Measurements from ENCODE around the gene NPPC.
A peak's percentile ranks its signal among the peaks of the same experiment; 100 is the strongest.

The NPPC gene, protein sequence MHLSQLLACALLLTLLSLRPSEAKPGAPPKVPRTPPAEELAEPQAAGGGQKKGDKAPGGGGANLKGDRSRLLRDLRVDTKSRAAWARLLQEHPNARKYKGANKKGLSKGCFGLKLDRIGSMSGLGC

DNA sequence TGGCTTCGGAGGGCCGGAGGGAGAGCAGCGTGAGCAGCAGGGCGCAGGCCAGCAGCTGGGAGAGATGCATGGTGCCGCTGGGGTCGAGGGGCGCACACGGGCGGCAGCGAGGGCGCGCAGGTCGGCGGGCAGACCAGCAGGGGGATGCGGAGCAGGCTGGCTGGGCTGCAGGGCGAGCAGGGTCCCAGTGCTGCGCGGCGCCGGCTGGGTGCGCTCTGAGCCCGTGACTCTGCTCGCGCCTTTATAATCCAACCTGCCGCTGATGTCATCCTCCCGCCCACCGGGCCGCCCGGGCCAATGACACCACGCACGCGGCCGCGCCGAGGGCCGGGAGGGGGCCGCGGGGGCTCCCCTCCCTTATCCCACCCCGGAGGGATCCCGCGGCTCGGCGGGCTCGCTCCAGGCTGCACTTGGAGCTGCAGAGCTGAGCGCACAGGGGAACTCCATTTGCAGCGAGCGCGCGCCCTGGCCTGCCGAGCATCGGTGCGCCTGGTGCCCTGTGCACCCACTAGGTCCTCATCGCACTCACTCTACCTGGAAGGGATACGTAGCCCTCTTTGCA, at the start of gene NPPC:
NPPC (minus strand) TSS at position 217 of the 562 bp plus-strand sequence; CDS start at position 70, 147 bp downstream.
- TF ChIP-seq, protein P1, sequence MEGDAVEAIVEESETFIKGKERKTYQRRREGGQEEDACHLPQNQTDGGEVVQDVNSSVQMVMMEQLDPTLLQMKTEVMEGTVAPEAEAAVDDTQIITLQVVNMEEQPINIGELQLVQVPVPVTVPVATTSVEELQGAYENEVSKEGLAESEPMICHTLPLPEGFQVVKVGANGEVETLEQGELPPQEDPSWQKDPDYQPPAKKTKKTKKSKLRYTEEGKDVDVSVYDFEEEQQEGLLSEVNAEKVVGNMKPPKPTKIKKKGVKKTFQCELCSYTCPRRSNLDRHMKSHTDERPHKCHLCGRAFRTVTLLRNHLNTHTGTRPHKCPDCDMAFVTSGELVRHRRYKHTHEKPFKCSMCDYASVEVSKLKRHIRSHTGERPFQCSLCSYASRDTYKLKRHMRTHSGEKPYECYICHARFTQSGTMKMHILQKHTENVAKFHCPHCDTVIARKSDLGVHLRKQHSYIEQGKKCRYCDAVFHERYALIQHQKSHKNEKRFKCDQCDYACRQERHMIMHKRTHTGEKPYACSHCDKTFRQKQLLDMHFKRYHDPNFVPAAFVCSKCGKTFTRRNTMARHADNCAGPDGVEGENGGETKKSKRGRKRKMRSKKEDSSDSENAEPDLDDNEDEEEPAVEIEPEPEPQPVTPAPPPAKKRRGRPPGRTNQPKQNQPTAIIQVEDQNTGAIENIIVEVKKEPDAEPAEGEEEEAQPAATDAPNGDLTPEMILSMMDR (IDR thresholded peaks at IDR 0.05; ENCODE audit: low read depth, low read length, missing control alignments) = peak; percentile 31
- Histone ChIP-seq H3K27me3 (replicated peaks) (peaks cover 69% of the 10 kb centered on the region), H3K4me3 (ENCODE audit: low read depth, low read length) (peak within 1 kb of the TSS; percentile 43), H3K36me3 (replicated peaks) (no peaks in the 10 kb centered on the region), H3K27ac (no peak within 1 kb of the TSS)
- in situ Hi-C loops (cut with HindIII; ENCODE audit: low pct_ligation_motif_present, low sequenced_read_pairs) = no loop called here
- peak; percentile 22 for DNase-seq

DNA sequence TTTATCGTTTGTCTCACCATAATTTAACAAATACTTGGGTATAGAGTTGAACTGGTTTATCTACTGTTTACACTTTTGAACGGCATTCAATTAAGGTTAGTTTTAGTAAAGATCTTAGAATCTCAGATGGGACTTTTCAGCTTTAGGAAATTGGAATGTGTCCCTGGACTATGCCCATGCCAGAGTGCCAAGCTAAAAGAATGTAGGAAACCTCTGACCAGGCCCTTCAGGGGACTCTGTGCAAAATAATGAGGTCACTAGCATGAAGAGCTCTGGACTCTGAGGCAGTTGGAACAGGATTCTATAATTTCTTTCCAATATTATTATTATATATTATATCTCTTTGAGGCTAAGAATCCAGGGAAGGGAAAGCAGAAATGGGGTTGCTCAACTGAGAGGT, 48.8 kb upstream of the NPPC start:
- no peaks in the 10 kb centered on the region for H3K27me3 ChIP-seq (replicated peaks)
- TF ChIP-seq, protein P1 (IDR thresholded peaks at IDR 0.05; ENCODE audit: low read depth, low read length, missing control alignments) = no peak
- no peaks in the 10 kb centered on the region for H3K36me3 ChIP-seq (replicated peaks)
- no peak overlapping the region for H3K4me3 ChIP-seq (ENCODE audit: low read depth, low read length)
- in situ Hi-C loops (cut with HindIII; ENCODE audit: low pct_ligation_motif_present, low sequenced_read_pairs) = no loop called here
- no peak overlapping the region for H3K27ac ChIP-seq
- no peak for DNase-seq

DNA sequence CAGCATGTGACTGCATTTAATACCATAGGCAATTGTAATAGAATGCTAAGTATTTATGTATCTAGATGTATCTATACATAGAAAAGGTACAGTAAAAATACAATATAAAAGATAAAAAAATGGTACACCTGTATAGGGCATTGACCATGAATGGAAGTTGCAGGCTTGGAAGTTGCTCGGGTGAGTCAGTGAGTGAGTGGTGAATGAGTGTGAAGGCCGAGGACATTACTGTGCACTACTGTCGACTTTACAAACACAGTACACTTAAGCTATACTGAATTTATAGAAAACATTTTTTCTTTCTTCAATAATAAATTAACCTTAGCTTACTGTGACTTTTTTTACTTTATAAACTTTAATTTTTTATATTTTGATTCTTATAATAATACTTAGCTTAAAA, 44.3 kb upstream of the NPPC start:
- in situ Hi-C loops (cut with HindIII; ENCODE audit: low pct_ligation_motif_present, low sequenced_read_pairs) = no loop called here

DNA sequence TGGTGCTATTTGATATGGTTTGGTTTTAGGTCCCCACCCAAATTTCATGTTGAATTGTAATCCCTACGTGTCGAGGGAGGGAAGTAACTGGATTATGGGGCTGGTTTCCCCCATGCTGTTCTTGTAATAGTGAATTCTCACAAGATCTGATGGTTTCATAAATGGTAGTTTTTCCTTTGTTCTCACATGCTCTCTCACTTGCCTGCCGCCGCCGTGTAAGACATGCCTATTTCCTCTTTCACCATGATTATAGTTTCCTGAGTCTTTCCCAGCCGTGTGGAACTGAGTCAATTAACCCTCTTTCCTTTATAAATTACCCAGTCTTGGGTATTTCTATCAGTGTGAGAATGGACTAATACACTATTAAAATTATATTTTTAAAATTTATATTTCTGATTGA, 42.6 kb upstream of the NPPC start:
- H3K36me3 ChIP-seq (replicated peaks) = no peaks in the 10 kb centered on the region
- no peaks in the 10 kb centered on the region for H3K27me3 ChIP-seq (replicated peaks)
- no peak for DNase-seq
- in situ Hi-C loops (cut with HindIII; ENCODE audit: low pct_ligation_motif_present, low sequenced_read_pairs) = no loop called here
- TF ChIP-seq, protein P1 (IDR thresholded peaks at IDR 0.05; ENCODE audit: low read depth, low read length, missing control alignments) = no peak
- no peak overlapping the region for H3K27ac ChIP-seq
- no peak overlapping the region for H3K4me3 ChIP-seq (ENCODE audit: low read depth, low read length)

More for the DNA sequence above, 44.3 kb upstream of the NPPC start:
- Histone ChIP-seq H3K27me3 (replicated peaks) (no peaks in the 10 kb centered on the region), H3K36me3 (replicated peaks) (no peaks in the 10 kb centered on the region), H3K27ac (no peak overlapping the region), H3K4me3 (ENCODE audit: low read depth, low read length) (no peak overlapping the region)
- TF ChIP-seq, protein P1 (IDR thresholded peaks at IDR 0.05; ENCODE audit: low read depth, low read length, missing control alignments) = no peak
- no peak for DNase-seq

DNA sequence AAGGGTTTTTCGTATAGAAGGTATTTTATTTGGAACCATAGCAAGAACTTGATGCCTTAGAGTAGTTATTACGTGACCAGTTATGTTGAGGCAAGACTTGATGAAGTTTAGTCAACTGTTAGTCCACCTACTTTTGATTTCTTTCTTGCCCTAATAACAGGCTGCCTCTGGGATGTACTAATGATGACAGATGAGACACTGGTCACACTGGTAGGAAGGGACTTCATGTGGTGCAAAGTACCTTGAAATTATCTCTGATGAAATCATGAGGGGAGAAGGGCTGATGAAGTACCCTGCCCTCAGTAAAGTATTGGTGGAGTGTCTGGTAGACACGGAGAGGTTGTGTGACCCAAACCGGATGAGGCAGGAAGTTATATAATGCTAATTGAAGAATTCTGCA, 40.7 kb upstream of the NPPC start:
- in situ Hi-C loops (cut with HindIII; ENCODE audit: low pct_ligation_motif_present, low sequenced_read_pairs) = no loop called here

More for the DNA sequence above, 40.7 kb upstream of the NPPC start:
- H3K36me3 ChIP-seq (replicated peaks) = no peaks in the 10 kb centered on the region
- H3K27me3 ChIP-seq (replicated peaks) = no peaks in the 10 kb centered on the region
- TF ChIP-seq, protein P1 (IDR thresholded peaks at IDR 0.05; ENCODE audit: low read depth, low read length, missing control alignments) = no peak
- DNase-seq = no peak
- H3K4me3 ChIP-seq (ENCODE audit: low read depth, low read length) = no peak overlapping the region
- no peak overlapping the region for H3K27ac ChIP-seq
